ENCODE data around the gene RFWD3.

DNA sequence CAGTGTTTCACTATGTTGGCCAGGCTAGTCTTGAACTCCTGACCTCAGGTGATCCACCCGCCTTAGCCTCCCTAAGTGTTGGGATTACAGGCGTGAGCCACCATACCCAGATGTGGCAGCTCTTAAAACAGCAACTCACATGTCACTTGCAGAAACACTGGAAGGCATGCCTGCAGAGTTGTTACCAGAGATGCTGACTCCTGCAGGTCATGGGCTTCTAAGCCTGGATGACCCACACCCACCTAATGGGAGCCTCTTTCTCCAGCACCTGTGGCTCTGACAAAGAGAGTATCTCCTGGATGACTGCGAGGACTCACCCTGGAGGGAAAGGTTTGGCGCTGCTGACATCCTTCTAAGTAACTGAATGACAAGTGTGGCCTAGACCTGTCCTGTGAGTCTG lies 11.2 kb upstream of the RFWD3 start:
- TF ChIP-seq, protein P1, sequence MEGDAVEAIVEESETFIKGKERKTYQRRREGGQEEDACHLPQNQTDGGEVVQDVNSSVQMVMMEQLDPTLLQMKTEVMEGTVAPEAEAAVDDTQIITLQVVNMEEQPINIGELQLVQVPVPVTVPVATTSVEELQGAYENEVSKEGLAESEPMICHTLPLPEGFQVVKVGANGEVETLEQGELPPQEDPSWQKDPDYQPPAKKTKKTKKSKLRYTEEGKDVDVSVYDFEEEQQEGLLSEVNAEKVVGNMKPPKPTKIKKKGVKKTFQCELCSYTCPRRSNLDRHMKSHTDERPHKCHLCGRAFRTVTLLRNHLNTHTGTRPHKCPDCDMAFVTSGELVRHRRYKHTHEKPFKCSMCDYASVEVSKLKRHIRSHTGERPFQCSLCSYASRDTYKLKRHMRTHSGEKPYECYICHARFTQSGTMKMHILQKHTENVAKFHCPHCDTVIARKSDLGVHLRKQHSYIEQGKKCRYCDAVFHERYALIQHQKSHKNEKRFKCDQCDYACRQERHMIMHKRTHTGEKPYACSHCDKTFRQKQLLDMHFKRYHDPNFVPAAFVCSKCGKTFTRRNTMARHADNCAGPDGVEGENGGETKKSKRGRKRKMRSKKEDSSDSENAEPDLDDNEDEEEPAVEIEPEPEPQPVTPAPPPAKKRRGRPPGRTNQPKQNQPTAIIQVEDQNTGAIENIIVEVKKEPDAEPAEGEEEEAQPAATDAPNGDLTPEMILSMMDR (conservative IDR thresholded peaks at IDR 0.05; ENCODE audit: low read depth, low read length): no peak
- TF ChIP-seq RFX5 (IDR thresholded peaks at IDR 0.05; ENCODE audit: low read depth, low read length) (no peak), RAD21 (IDR thresholded peaks at IDR 0.05; ENCODE audit: low read length) (no peak), CEBPB (IDR thresholded peaks at IDR 0.05; ENCODE audit: low read depth, low read length) (no peak), POLR2A (IDR thresholded peaks at IDR 0.05; ENCODE audit: low read depth, low read length) (no peak), USF2 (IDR thresholded peaks at IDR 0.05; ENCODE audit: low read depth, low read length) (no peak), BHLHE40 (IDR thresholded peaks at IDR 0.05; ENCODE audit: low read depth, low read length) (no peak), SMC3 (IDR thresholded peaks at IDR 0.05; ENCODE audit: low read depth, low read length) (no peak)

Data from IMR-90 (cell line).